Mesendoderm (in vitro differentiated cells): ENCODE measurements around the gene ARHGAP19.

Experiments
- DNase-seq: peaks from one replicate; pipeline ENCODE4 v3.0.0; 2013
- H2AK5ac ChIP-seq: 2 replicates; pipeline ENCODE4 v1.6.1; 2013; ENCODE audit warnings: low read length, inconsistent platforms
- H2BK120ac ChIP-seq: 2 replicates; pipeline ENCODE4 v1.6.1; 2013; ENCODE audit warnings: low read depth, mild to moderate bottlenecking, low read length, moderate library complexity, mixed read lengths
- H2BK15ac ChIP-seq: replicated peaks from 2 replicates; pipeline ENCODE4 v1.6.1; 2013; ENCODE audit warnings: low read depth, mild to moderate bottlenecking, moderate library complexity
- H2BK5ac ChIP-seq: 2 replicates; pipeline ENCODE4 v1.6.1; 2013; ENCODE audit warnings: low read length, inconsistent platforms
- H3K18ac ChIP-seq: 2 replicates; pipeline ENCODE4 v1.6.1; 2013; ENCODE audit warnings: mild to moderate bottlenecking, low read length, mixed read lengths
- H3K23ac ChIP-seq: one replicate; pipeline ENCODE4 v1.6.1; 2013; ENCODE audit warnings: low read length
- H3K27ac ChIP-seq: 2 replicates; pipeline ENCODE4 v1.5.1; 2013; ENCODE audit warnings: low read depth, mild to moderate bottlenecking, inconsistent platforms, low read length, moderate library complexity
- H3K27me3 ChIP-seq: 2 replicates; pipeline ENCODE4 v1.6.1; 2013; ENCODE audit warnings: low read length, control low read depth, mild to moderate bottlenecking, inconsistent platforms; ENCODE audit not compliant: insufficient read depth, poor library complexity
- H3K36me3 ChIP-seq: 2 replicates; pipeline ENCODE4 v1.6.1; 2013; ENCODE audit warnings: low read length, inconsistent platforms; ENCODE audit not compliant: control insufficient read depth, insufficient read depth
- H3K4ac ChIP-seq: one replicate; pipeline ENCODE4 v1.6.1; 2013; ENCODE audit warnings: low read depth, mild to moderate bottlenecking, low read length, moderate library complexity
- H3K4me1 ChIP-seq: 2 replicates; pipeline ENCODE4 v1.6.1; 2013; ENCODE audit warnings: low read depth, low read length, inconsistent platforms; ENCODE audit not compliant: control insufficient read depth
- H3K4me2 ChIP-seq: 2 replicates; pipeline ENCODE4 v1.6.1; 2013; ENCODE audit warnings: low read length
- H3K4me3 ChIP-seq: 2 replicates; pipeline ENCODE4 v1.5.1; 2013; ENCODE audit warnings: mild to moderate bottlenecking, low read length
- H3K56ac ChIP-seq: one replicate; pipeline ENCODE4 v1.6.1; 2013; ENCODE audit warnings: low read length
- H3K79me1 ChIP-seq: 2 replicates; pipeline ENCODE4 v1.6.1; 2013; ENCODE audit warnings: low read length, inconsistent platforms
- H3K79me2 ChIP-seq: 2 replicates; pipeline ENCODE4 v1.6.1; 2013; ENCODE audit warnings: mild to moderate bottlenecking, low read length; ENCODE audit not compliant: control insufficient read depth, insufficient read depth
- H3K9ac ChIP-seq: 2 replicates; pipeline ENCODE4 v1.6.1; 2013; ENCODE audit warnings: low read length, inconsistent platforms
- H4K5ac ChIP-seq: one replicate; pipeline ENCODE4 v1.6.1; 2013; ENCODE audit warnings: low read length
- H4K8ac ChIP-seq: one replicate; pipeline ENCODE4 v1.6.1; 2013; ENCODE audit warnings: low read depth, mild to moderate bottlenecking, control low read depth, low read length, moderate library complexity
- WGBS: extraction: QIAGEN DNeasy Blood & Tissue Kit; methylation state at CpG from one replicate; pipeline ENCODE4 v1.1.7; 2013; ENCODE audit warnings: low lambda C conversion rate, missing lambda C conversion rate; ENCODE audit not compliant: insufficient coverage; ENCODE audit errors: extremely low coverage; 5-methylcytosine and 5-hydroxymethylcytosine counted together

Gene ARHGAP19

GRCh38 chr10:97336006-97336405, 43.6 kb upstream of the ARHGAP19 start:
- no peak for DNase-seq
- H3K4me3 ChIP-seq: no peak overlapping the region
- no peaks in the 10 kb centered on the region for H3K27me3 ChIP-seq
- H3K79me2 ChIP-seq: peaks cover 6% of the 10 kb centered on the region
- H3K4me1 ChIP-seq: peaks cover 1% of the 10 kb centered on the region
- H3K18ac ChIP-seq: no peak overlapping the region
- H3K27ac ChIP-seq: no peak overlapping the region
- no peak overlapping the region for H3K56ac ChIP-seq
- no peak overlapping the region for H2BK15ac ChIP-seq
- no peak overlapping the region for H3K23ac ChIP-seq
- no peak overlapping the region for H2BK120ac ChIP-seq
- no peak overlapping the region for H3K4ac ChIP-seq
- H3K36me3 ChIP-seq: no peaks in the 10 kb centered on the region
- H4K8ac ChIP-seq: no peak overlapping the region
- WGBS: no CpG with 5 or more reads among the region's 5 CpGs
- H2BK5ac ChIP-seq: no peak overlapping the region
- no peak overlapping the region for H3K9ac ChIP-seq
- peaks cover 3% of the 10 kb centered on the region for H3K79me1 ChIP-seq
- no peak overlapping the region for H4K5ac ChIP-seq
- H3K4me2 ChIP-seq: no peak overlapping the region
- no peak overlapping the region for H2AK5ac ChIP-seq

DNA sequence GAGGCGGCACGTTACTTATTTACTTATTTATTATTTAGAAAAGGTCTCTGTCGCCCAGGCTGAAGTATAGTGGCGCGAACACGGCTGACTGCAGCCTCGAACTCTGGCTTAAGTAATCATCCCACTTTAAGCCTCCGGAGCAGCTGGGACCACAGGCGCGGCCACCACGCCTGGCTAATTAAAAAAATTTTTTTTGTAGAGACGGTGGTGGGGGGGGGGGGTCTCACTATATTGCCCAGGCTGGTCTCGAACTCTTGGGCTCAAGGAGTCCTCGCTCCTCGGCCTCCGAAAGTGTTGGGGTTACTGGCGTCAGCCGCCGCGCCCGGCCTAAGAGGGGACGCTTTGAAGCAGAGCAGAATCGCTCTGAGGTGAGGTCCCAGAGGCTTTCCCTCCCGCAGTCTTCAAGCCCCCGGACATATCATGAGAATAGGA, 42.8 kb upstream of the ARHGAP19 start:
- Histone ChIP-seq H3K27ac (no peak overlapping the region), H3K4me1 (peaks cover 1% of the 10 kb centered on the region), H3K23ac (no peak overlapping the region), H2BK5ac (no peak overlapping the region), H3K4ac (peak overlapping the region; percentile 73), H3K18ac (peak overlapping the region; percentile 85), H2BK15ac (no peak overlapping the region), H3K56ac (peak overlapping the region; percentile 75), H3K4me2 (no peak overlapping the region), H4K8ac (no peak overlapping the region), H3K79me1 (peaks cover 4% of the 10 kb centered on the region), H4K5ac (no peak overlapping the region), H3K4me3 (no peak overlapping the region), H3K36me3 (no peaks in the 10 kb centered on the region), H2BK120ac (no peak overlapping the region), H2AK5ac (no peak overlapping the region), H3K79me2 (peaks cover 6% of the 10 kb centered on the region), H3K27me3 (no peaks in the 10 kb centered on the region), H3K9ac (peak overlapping the region; percentile 53)
- no CpG with 5 or more reads among the region's 25 CpGs for WGBS
- DNase-seq: no peak

GRCh38 chr10:97334370-97335175, 42.1 kb upstream of the ARHGAP19 start, which contains the start of gene FRAT2:
Gene FRAT2, minus strand, starts transcription at chr10:97334729. Its CDS starts 157 bp downstream, at chr10:97334572.
- no peaks in the 10 kb centered on the region for H3K36me3 ChIP-seq
- no peak within 1 kb of the TSS for H2BK15ac ChIP-seq
- peak within 1 kb of the TSS; percentile 73 for H3K9ac ChIP-seq
- peak within 1 kb of the TSS; percentile 88 for H2BK120ac ChIP-seq
- peak within 1 kb of the TSS; percentile 25 for H3K23ac ChIP-seq
- no peak within 1 kb of the TSS for H4K8ac ChIP-seq
- H3K18ac ChIP-seq: peak within 1 kb of the TSS; percentile 92
- H3K4me3 ChIP-seq: peak within 1 kb of the TSS; percentile 57
- H3K79me1 ChIP-seq: peaks cover 6% of the 10 kb centered on the region
- WGBS: no CpG with 5 or more reads among the region's 103 CpGs
- H3K27ac ChIP-seq: peak within 1 kb of the TSS; percentile 72
- H3K27me3 ChIP-seq: no peaks in the 10 kb centered on the region
- H4K5ac ChIP-seq: no peak within 1 kb of the TSS
- DNase-seq: peak; percentile 94
- peak within 1 kb of the TSS; percentile 55 for H3K4me2 ChIP-seq
- peak within 1 kb of the TSS; percentile 92 for H3K56ac ChIP-seq
- peaks cover 1% of the 10 kb centered on the region for H3K4me1 ChIP-seq
- no peak within 1 kb of the TSS for H2AK5ac ChIP-seq
- H3K79me2 ChIP-seq: peaks cover 6% of the 10 kb centered on the region
- H3K4ac ChIP-seq: peak within 1 kb of the TSS; percentile 92
- peak within 1 kb of the TSS; percentile 89 for H2BK5ac ChIP-seq

DNA sequence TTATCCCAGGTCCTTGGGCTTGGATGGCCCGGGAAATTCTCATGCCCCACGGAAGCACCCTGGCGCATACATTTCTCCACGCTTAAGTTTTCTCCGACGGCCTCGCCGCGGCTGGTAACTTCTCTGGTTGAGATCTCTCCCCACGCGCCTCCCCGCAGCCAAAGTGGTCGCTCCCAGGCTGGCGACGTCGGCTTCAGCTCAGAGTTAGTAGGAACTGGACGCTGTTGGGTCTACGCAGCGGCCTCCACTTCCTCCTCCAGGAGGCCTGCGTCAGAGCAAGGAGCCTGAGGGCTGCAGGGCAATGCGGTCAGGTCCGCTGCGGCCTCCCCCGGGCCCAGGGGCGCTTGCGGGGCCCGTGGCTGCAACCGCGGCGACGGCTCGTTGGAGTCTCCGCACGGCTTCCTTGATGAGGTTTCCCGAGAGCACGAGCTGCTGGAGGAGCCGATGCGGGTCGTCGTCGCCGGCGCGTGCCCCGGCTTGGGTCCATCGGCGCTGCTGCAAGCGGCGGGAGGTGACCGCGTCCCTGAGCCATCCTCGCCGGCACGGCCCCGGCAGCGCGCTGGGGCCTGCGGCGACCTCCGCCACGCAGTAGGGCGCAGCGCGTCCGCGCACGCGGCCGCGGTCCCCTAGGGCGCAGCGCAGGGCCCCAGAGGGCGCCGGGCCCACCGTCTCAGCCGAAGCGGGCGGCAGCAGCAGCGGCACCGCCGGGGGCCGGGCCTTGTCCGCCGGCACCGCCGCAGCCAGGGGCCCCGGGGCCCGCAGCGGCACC, 41.3 kb upstream of the ARHGAP19 start:
- no peaks in the 10 kb centered on the region for H3K36me3 ChIP-seq
- no CpG with 5 or more reads among the region's 89 CpGs for WGBS
- H2BK15ac ChIP-seq: no peak overlapping the region
- no peak overlapping the region for H4K5ac ChIP-seq
- H4K8ac ChIP-seq: no peak overlapping the region
- no peak overlapping the region for H2BK120ac ChIP-seq
- peak overlapping the region; percentile 53 for H3K27ac ChIP-seq
- peak overlapping the region; percentile 41 for H3K18ac ChIP-seq
- peak overlapping the region; percentile 73 for H3K9ac ChIP-seq
- H2AK5ac ChIP-seq: no peak overlapping the region
- peaks cover 5% of the 10 kb centered on the region for H3K4me1 ChIP-seq
- peak overlapping the region; percentile 57 for H3K4me3 ChIP-seq
- no peaks in the 10 kb centered on the region for H3K27me3 ChIP-seq
- no peak overlapping the region for H3K23ac ChIP-seq
- H2BK5ac ChIP-seq: no peak overlapping the region
- H3K4ac ChIP-seq: no peak overlapping the region
- H3K56ac ChIP-seq: peak overlapping the region; percentile 92
- peaks cover 6% of the 10 kb centered on the region for H3K79me1 ChIP-seq
- H3K79me2 ChIP-seq: peaks cover 6% of the 10 kb centered on the region
- peak overlapping the region; percentile 25 for H3K4me2 ChIP-seq
- DNase-seq: peak; percentile 80

GRCh38 chr10:97333351-97333600, 40.8 kb upstream of the ARHGAP19 start:
- peak; percentile 81 for DNase-seq
- Histone ChIP-seq H3K56ac (peak overlapping the region; percentile 92), H3K4ac (no peak overlapping the region), H3K79me2 (peaks cover 6% of the 10 kb centered on the region), H2BK15ac (no peak overlapping the region), H3K4me1 (peaks cover 6% of the 10 kb centered on the region), H3K36me3 (no peaks in the 10 kb centered on the region), H3K4me2 (peak overlapping the region; percentile 25), H3K18ac (no peak overlapping the region), H4K8ac (no peak overlapping the region), H3K4me3 (peak overlapping the region; percentile 57), H3K27me3 (no peaks in the 10 kb centered on the region), H3K79me1 (peaks cover 6% of the 10 kb centered on the region), H3K23ac (no peak overlapping the region), H3K27ac (no peak overlapping the region), H2BK5ac (no peak overlapping the region), H3K9ac (peak overlapping the region; percentile 73), H4K5ac (no peak overlapping the region), H2BK120ac (no peak overlapping the region), H2AK5ac (no peak overlapping the region)
- WGBS: no CpG with 5 or more reads among the region's 7 CpGs
